ENCODE results near the gene GSN.

GSN gene

DNA sequence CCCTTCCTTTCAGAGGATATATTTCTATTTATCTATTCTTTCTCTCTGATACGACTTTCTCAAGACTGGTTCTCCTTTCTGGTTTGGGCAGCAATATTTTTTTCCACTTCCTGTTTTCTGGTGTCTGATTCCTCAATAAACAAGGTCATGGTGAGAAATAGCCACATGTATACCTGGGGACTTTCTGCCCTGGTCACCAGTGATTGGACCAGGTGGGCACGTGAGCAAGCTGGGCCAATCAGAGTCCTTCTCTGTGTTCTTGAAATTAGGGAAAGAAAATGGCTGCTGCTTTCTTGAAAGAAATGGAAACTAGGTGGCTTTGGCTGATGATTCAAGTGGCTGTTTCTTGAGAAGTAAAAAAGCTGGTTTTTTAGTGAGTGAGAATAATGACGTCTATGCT is 18.4 kb upstream of the GSN start:
- H3K9ac ChIP-seq: no peak overlapping the region
- TF ChIP-seq, protein P1, sequence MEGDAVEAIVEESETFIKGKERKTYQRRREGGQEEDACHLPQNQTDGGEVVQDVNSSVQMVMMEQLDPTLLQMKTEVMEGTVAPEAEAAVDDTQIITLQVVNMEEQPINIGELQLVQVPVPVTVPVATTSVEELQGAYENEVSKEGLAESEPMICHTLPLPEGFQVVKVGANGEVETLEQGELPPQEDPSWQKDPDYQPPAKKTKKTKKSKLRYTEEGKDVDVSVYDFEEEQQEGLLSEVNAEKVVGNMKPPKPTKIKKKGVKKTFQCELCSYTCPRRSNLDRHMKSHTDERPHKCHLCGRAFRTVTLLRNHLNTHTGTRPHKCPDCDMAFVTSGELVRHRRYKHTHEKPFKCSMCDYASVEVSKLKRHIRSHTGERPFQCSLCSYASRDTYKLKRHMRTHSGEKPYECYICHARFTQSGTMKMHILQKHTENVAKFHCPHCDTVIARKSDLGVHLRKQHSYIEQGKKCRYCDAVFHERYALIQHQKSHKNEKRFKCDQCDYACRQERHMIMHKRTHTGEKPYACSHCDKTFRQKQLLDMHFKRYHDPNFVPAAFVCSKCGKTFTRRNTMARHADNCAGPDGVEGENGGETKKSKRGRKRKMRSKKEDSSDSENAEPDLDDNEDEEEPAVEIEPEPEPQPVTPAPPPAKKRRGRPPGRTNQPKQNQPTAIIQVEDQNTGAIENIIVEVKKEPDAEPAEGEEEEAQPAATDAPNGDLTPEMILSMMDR (conservative IDR thresholded peaks at IDR 0.05; ENCODE audit: low read depth, low read length): no peak
- H3K4me3 ChIP-seq (IDR thresholded peaks at IDR 0.05; ENCODE audit: insufficient read depth, low read depth, low read length): no peak overlapping the region
- no peaks in the 10 kb centered on the region for H3K27me3 ChIP-seq (ENCODE audit: insufficient read depth, low read depth)
- H2AFZ ChIP-seq (ENCODE audit: low read depth): no peak overlapping the region
- H3K27ac ChIP-seq: no peak overlapping the region
- no peaks in the 10 kb centered on the region for H3K36me3 ChIP-seq (ENCODE audit: insufficient read depth)
- H4K20me1 ChIP-seq (ENCODE audit: insufficient read depth): no peaks in the 10 kb centered on the region
- H3K4me2 ChIP-seq: no peak overlapping the region
- H3K4me1 ChIP-seq (ENCODE audit: low read depth, poor library complexity, severe bottlenecking): peaks cover 5% of the 10 kb centered on the region
- no peaks in the 10 kb centered on the region for H3K79me2 ChIP-seq (ENCODE audit: insufficient read depth, low read depth)

DNA sequence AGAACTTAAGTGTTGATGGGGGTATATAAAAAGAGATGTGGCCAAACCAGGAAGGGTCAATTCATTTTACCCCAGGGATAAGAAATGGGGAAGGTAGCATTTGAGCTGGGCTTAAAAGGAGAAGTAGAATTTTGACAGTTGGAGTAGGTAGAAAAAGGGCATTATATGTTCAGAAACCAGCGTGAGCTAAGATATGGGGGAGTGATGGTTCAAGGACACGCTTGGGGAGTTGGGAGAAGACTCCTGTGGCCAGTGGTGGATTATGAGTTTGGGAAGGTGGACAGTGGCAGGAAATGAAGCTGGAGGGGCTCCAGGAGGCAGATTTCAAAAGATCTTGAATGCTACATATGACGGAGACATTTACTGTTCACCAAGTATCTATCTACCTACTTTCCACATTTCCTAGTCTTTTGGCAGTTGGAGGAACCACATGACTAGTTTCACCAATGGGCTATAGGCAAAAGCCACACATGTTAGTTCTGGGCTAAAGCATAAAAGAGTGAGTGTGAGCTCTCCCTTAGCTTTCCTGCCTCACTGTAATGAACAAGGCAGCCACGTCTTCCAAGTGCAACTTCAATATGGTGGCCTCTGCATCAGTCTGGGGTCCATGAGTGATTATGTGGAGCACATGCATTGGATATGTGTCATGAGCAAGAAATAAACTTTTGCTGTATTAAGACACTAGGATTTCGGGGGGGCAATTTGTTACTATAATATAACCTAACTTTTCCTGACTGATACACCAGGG is 15.7 kb upstream of the GSN start:
- Histone ChIP-seq H4K20me1 (ENCODE audit: insufficient read depth) (no peaks in the 10 kb centered on the region), H2AFZ (ENCODE audit: low read depth) (no peak overlapping the region), H3K4me1 (ENCODE audit: low read depth, poor library complexity, severe bottlenecking) (peaks cover 5% of the 10 kb centered on the region), H3K27ac (no peak overlapping the region), H3K4me2 (no peak overlapping the region), H3K79me2 (ENCODE audit: insufficient read depth, low read depth) (no peaks in the 10 kb centered on the region), H3K36me3 (ENCODE audit: insufficient read depth) (no peaks in the 10 kb centered on the region), H3K9ac (no peak overlapping the region), H3K27me3 (ENCODE audit: insufficient read depth, low read depth) (no peaks in the 10 kb centered on the region), H3K4me3 (IDR thresholded peaks at IDR 0.05; ENCODE audit: insufficient read depth, low read depth, low read length) (no peak overlapping the region)
- TF ChIP-seq, protein P1 (conservative IDR thresholded peaks at IDR 0.05; ENCODE audit: low read depth, low read length): no peak

DNA sequence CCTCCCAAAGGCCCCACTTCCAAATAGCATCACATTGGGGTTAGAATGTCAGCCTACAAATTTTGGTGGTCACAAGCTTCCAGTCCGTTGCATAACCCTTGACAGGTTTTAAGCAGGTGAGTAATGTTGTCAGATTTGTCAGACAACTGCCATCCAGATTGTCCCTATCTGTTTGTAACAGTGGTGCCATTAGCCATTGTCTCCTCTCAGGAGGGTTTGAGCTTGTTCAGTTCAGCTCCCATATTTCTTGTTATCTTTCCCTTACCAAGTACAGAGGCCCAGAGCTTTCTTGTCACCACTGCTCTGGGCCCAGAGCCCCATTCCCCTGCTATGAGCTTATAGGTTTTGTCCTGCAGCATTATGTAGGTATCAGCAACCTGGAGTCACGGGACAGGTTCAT is 14.8 kb upstream of the GSN start:
- H4K20me1 ChIP-seq (ENCODE audit: insufficient read depth): no peaks in the 10 kb centered on the region
- no peaks in the 10 kb centered on the region for H3K79me2 ChIP-seq (ENCODE audit: insufficient read depth, low read depth)
- H3K4me3 ChIP-seq (IDR thresholded peaks at IDR 0.05; ENCODE audit: insufficient read depth, low read depth, low read length): no peak overlapping the region
- H3K9ac ChIP-seq: no peak overlapping the region
- H2AFZ ChIP-seq (ENCODE audit: low read depth): no peak overlapping the region
- H3K4me2 ChIP-seq: no peak overlapping the region
- no peaks in the 10 kb centered on the region for H3K27me3 ChIP-seq (ENCODE audit: insufficient read depth, low read depth)
- H3K36me3 ChIP-seq (ENCODE audit: insufficient read depth): no peaks in the 10 kb centered on the region
- TF ChIP-seq, protein P1 (conservative IDR thresholded peaks at IDR 0.05; ENCODE audit: low read depth, low read length): no peak
- no peak overlapping the region for H3K27ac ChIP-seq
- peaks cover 5% of the 10 kb centered on the region for H3K4me1 ChIP-seq (ENCODE audit: low read depth, poor library complexity, severe bottlenecking)

DNA sequence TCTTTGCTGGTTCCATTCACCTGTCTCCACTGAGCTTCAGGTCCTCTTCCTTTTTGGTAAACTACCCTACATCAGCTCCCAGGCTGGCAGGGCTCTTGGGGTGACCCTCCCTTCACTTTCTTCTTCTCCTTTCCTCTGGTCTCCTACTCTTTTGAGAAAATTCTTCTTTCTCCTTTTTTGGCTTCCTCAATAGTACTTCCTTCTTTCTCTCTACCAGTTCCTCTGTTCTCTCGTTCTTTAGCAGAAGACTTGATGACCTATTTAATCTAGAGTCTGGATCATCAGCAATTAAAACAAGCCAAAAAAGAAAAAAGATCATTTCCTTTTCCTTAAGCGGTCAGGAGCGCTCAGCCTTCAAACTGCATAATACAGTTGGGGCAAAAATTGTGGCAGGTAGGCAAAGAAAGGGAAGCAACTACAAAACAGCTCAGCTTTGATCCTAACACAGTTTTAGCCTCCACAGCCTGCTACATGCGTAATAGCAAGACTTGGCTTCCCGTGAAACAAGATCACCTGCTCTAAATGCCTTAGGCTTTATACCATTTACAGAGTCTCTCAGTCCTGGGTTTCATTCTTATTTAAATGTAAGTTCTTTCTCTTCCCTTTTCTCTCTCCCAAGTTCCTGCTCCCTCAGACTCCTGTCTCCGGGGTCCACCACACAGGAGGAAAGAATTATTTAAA is 14.0 kb upstream of the GSN start:
- TF ChIP-seq, protein P1 (conservative IDR thresholded peaks at IDR 0.05; ENCODE audit: low read depth, low read length): no peak
- Histone ChIP-seq H3K4me2 (no peak overlapping the region), H3K27me3 (ENCODE audit: insufficient read depth, low read depth) (no peaks in the 10 kb centered on the region), H3K4me1 (ENCODE audit: low read depth, poor library complexity, severe bottlenecking) (peaks cover 5% of the 10 kb centered on the region), H3K27ac (no peak overlapping the region), H3K4me3 (IDR thresholded peaks at IDR 0.05; ENCODE audit: insufficient read depth, low read depth, low read length) (no peak overlapping the region), H4K20me1 (ENCODE audit: insufficient read depth) (no peaks in the 10 kb centered on the region), H3K36me3 (ENCODE audit: insufficient read depth) (no peaks in the 10 kb centered on the region), H3K79me2 (ENCODE audit: insufficient read depth, low read depth) (no peaks in the 10 kb centered on the region), H3K9ac (no peak overlapping the region), H2AFZ (ENCODE audit: low read depth) (no peak overlapping the region)

Data from KMS-11 (cell line).